Rectal smooth muscle tissue (tissue), 1 donor: ENCODE data around the gene ATP6V1G1.

Experiments used
- H3K27ac ChIP-seq: one replicate; pipeline ENCODE4 v1.7.0; 2013; ENCODE audit warnings: low read depth, low read length, inconsistent platforms
- H3K27me3 ChIP-seq: one replicate; pipeline ENCODE4 v1.7.0; 2013; ENCODE audit warnings: low read length; ENCODE audit not compliant: control insufficient read depth, insufficient read depth
- H3K36me3 ChIP-seq: one replicate; pipeline ENCODE4 v1.7.0; 2013; ENCODE audit warnings: low read length; ENCODE audit not compliant: control insufficient read depth, insufficient read depth
- H3K4me1 ChIP-seq: one replicate; pipeline ENCODE4 v1.7.0; 2013; ENCODE audit warnings: low read length; ENCODE audit not compliant: control insufficient read depth, insufficient read depth
- H3K4me3 ChIP-seq: one replicate; pipeline ENCODE4 v1.7.0; 2013; ENCODE audit warnings: low read length
- H3K9ac ChIP-seq: one replicate; pipeline ENCODE4 v1.7.0; 2013; ENCODE audit warnings: low read length

ATP6V1G1 gene

GRCh38 chr9:114643896-114644295 is 56.3 kb downstream of the ATP6V1G1 start:
- H3K36me3 ChIP-seq, result peaks cover 12% of the 10 kb centered on the region
- H3K4me3 ChIP-seq, result no peak overlapping the region
- H3K27ac ChIP-seq, result no peak overlapping the region
- no peaks in the 10 kb centered on the region for H3K27me3 ChIP-seq
- no peaks in the 10 kb centered on the region for H3K4me1 ChIP-seq
- no peak overlapping the region for H3K9ac ChIP-seq
